ENCODE measurements around the gene OSGEP. TPM values are rescaled to one million over a fixed set of nuclear protein-coding genes. Genes with fewer than 3 reads are reported as not detected.

The OSGEP gene
- total and polyA plus RNA-seq, 2 of the 13 experiments (the other 11 are each of a cell fraction or from before 2014, with no cell fraction given), result 39.7 to 41.1 TPM

- TF ChIP-seq MAFF (IDR thresholded peaks at IDR 0.05; ENCODE audit: low read depth, low read length), result no peak
- no peak; the same call in 1 of the 2 replicates for TF ChIP-seq STAG1 (CRISPR knock-in tag; IDR thresholded peaks at IDR 0.05)
- peak; percentile 80; the same call in 1 of the 2 replicates for TF ChIP-seq ZNF678 (CRISPR knock-in tag; IDR thresholded peaks at IDR 0.05)
- TF ChIP-seq ZMYM2 (CRISPR knock-in tag; IDR thresholded peaks at IDR 0.05), result peak; percentile 47; the same call in 1 of the 2 replicates
- peak; percentile 33 for TF ChIP-seq ZNF772 (CRISPR knock-in tag; IDR thresholded peaks at IDR 0.05)
- TF ChIP-seq, protein P1, sequence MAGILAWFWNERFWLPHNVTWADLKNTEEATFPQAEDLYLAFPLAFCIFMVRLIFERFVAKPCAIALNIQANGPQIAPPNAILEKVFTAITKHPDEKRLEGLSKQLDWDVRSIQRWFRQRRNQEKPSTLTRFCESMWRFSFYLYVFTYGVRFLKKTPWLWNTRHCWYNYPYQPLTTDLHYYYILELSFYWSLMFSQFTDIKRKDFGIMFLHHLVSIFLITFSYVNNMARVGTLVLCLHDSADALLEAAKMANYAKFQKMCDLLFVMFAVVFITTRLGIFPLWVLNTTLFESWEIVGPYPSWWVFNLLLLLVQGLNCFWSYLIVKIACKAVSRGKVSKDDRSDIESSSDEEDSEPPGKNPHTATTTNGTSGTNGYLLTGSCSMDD (CRISPR knock-in tag; IDR thresholded peaks at IDR 0.05), result no peak
- TF ChIP-seq, protein P2, sequence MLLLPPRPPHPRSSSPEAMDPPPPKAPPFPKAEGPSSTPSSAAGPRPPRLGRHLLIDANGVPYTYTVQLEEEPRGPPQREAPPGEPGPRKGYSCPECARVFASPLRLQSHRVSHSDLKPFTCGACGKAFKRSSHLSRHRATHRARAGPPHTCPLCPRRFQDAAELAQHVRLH (CRISPR knock-in tag; IDR thresholded peaks at IDR 0.05; ENCODE audit: borderline replicate concordance, low read depth), result peak; percentile 96
- TF ChIP-seq JUNB (CRISPR knock-in tag; IDR thresholded peaks at IDR 0.05; ENCODE audit: borderline replicate concordance), result no peak; the same call in 1 of the 2 replicates
- no peak; a peak in 1 of 4 replicates for TF ChIP-seq NR2F1 (CRISPR knock-in tag; IDR thresholded peaks at IDR 0.05)
- no peak for TF ChIP-seq ATF1 (CRISPR knock-in tag; IDR thresholded peaks at IDR 0.05)
- TF ChIP-seq HOXA9 (CRISPR knock-in tag; IDR thresholded peaks at IDR 0.05; ENCODE audit: borderline replicate concordance), result no peak
- peak; percentile 98 for TF ChIP-seq ZMAT3 (CRISPR knock-in tag; conservative IDR thresholded peaks at IDR 0.05)
- peak; percentile 92 for TF ChIP-seq ZFY (CRISPR knock-in tag; IDR thresholded peaks at IDR 0.05)
- no peak for TF ChIP-seq ZNF530 (CRISPR knock-in tag; IDR thresholded peaks at IDR 0.05; ENCODE audit: low read depth)
- TF ChIP-seq, protein P3, sequence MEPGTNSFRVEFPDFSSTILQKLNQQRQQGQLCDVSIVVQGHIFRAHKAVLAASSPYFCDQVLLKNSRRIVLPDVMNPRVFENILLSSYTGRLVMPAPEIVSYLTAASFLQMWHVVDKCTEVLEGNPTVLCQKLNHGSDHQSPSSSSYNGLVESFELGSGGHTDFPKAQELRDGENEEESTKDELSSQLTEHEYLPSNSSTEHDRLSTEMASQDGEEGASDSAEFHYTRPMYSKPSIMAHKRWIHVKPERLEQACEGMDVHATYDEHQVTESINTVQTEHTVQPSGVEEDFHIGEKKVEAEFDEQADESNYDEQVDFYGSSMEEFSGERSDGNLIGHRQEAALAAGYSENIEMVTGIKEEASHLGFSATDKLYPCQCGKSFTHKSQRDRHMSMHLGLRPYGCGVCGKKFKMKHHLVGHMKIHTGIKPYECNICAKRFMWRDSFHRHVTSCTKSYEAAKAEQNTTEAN (CRISPR knock-in tag; conservative IDR thresholded peaks at IDR 0.05), result no peak
- no peak for TF ChIP-seq KDM6A (CRISPR knock-in tag; IDR thresholded peaks at IDR 0.05; ENCODE audit: low read depth)
- no peak for TF ChIP-seq TBP (CRISPR knock-in tag; IDR thresholded peaks at IDR 0.05)
- TF ChIP-seq ZNF44 (CRISPR knock-in tag; IDR thresholded peaks at IDR 0.05), result peak; percentile 95; the same call in 1 of the 2 replicates
- TF ChIP-seq CREM (IDR thresholded peaks at IDR 0.05), result no peak
- TF ChIP-seq CREM (CRISPR knock-in tag; IDR thresholded peaks at IDR 0.05), result no peak
- TF ChIP-seq, protein P4, sequence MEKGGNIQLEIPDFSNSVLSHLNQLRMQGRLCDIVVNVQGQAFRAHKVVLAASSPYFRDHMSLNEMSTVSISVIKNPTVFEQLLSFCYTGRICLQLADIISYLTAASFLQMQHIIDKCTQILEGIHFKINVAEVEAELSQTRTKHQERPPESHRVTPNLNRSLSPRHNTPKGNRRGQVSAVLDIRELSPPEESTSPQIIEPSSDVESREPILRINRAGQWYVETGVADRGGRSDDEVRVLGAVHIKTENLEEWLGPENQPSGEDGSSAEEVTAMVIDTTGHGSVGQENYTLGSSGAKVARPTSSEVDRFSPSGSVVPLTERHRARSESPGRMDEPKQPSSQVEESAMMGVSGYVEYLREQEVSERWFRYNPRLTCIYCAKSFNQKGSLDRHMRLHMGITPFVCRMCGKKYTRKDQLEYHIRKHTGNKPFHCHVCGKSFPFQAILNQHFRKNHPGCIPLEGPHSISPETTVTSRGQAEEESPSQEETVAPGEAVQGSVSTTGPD (CRISPR knock-in tag; IDR thresholded peaks at IDR 0.05), result 0 out of 2 replicates have a peak, but pooled peaks have one; percentile 60
- no peak for TF ChIP-seq CENPX (CRISPR knock-in tag; IDR thresholded peaks at IDR 0.05)
- peak; percentile 31; the same call in 1 of the 2 replicates for TF ChIP-seq AKAP8 (CRISPR knock-in tag; IDR thresholded peaks at IDR 0.05)
- TF ChIP-seq, protein P5, sequence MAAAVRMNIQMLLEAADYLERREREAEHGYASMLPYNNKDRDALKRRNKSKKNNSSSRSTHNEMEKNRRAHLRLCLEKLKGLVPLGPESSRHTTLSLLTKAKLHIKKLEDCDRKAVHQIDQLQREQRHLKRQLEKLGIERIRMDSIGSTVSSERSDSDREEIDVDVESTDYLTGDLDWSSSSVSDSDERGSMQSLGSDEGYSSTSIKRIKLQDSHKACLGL (CRISPR knock-in tag; IDR thresholded peaks at IDR 0.05), result peak; percentile 74
- TF ChIP-seq, protein P6, sequence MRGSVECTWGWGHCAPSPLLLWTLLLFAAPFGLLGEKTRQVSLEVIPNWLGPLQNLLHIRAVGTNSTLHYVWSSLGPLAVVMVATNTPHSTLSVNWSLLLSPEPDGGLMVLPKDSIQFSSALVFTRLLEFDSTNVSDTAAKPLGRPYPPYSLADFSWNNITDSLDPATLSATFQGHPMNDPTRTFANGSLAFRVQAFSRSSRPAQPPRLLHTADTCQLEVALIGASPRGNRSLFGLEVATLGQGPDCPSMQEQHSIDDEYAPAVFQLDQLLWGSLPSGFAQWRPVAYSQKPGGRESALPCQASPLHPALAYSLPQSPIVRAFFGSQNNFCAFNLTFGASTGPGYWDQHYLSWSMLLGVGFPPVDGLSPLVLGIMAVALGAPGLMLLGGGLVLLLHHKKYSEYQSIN (CRISPR knock-in tag; IDR thresholded peaks at IDR 0.05; ENCODE audit: borderline replicate concordance), result no peak
Measured at GRCh38 chr14:20469242-20469889, 14.8 kb upstream of the OSGEP start, which contains the start of gene PNP (continued).
